Stomach smooth muscle (tissue), 2 donors: Measurements from ENCODE around the gene COL23A1.
"Not testable (repeated sequence)": the region's sequence is repeated elsewhere in the genome, so short reads cannot be mapped to it uniquely, and the experiment has no call there.

Experiments
- H3K27ac ChIP-seq: one replicate; pipeline ENCODE4 v1.7.0; 2013; ENCODE audit warnings: mild to moderate bottlenecking, low read length, inconsistent platforms
- H3K27me3 ChIP-seq, 2 donors: one replicate each; pipeline ENCODE4 v1.7.0; 2013; ENCODE audit warnings: low read length in 2 of 2; ENCODE audit not compliant: insufficient read depth in 2 of 2, control insufficient read depth in 1 of 2
- H3K36me3 ChIP-seq, 2 donors: one replicate each; pipeline ENCODE4 v1.7.0; 2013; ENCODE audit warnings: low read length in 2 of 2; ENCODE audit not compliant: control insufficient read depth in 2 of 2, insufficient read depth in 2 of 2
- H3K4me1 ChIP-seq: one replicate; pipeline ENCODE4 v1.7.0; 2013; ENCODE audit warnings: low read length; ENCODE audit not compliant: control insufficient read depth, insufficient read depth
- H3K4me3 ChIP-seq, 2 donors: one replicate each; pipeline ENCODE4 v1.7.0; 2013; ENCODE audit warnings: low read length in 2 of 2
- H3K9ac ChIP-seq, 2 donors: one replicate each; pipeline ENCODE4 v1.7.0; 2013; ENCODE audit warnings: low read length in 2 of 2, mild to moderate bottlenecking in 1 of 2
- H3K9me3 ChIP-seq, 2 donors: one replicate each; pipeline ENCODE4 v1.7.0; 2013; ENCODE audit warnings: low read length in 2 of 2; ENCODE audit not compliant: control insufficient read depth in 2 of 2
- donor health status: healthy.
- donor health status: Pancreatic carcinoma.

Gene COL23A1

GRCh38 chr5:178375348-178375747 is 214.8 kb downstream of the COL23A1 start:
- Histone ChIP-seq H3K27me3 (no peaks in the 10 kb centered on the region), H3K4me1 (peaks cover 11% of the 10 kb centered on the region), H3K9ac (no peak overlapping the region), H3K4me3 (no peak overlapping the region), H3K36me3 (no peaks in the 10 kb centered on the region), H3K9me3 (no peaks in the 10 kb centered on the region), H3K27ac (no peak overlapping the region)

GRCh38 chr5:178373711-178374110 is 216.5 kb downstream of the COL23A1 start:
- Histone ChIP-seq H3K4me3 (no peak overlapping the region), H3K4me1 (peaks cover 9% of the 10 kb centered on the region), H3K36me3 (no peaks in the 10 kb centered on the region), H3K9ac (no peak overlapping the region), H3K27me3 (no peaks in the 10 kb centered on the region), H3K27ac (no peak overlapping the region), H3K9me3 (no peaks in the 10 kb centered on the region)

GRCh38 chr5:178372142-178372571 is 218.0 kb downstream of the COL23A1 start:
- no peaks in the 10 kb centered on the region for H3K36me3 ChIP-seq
- H3K4me1 ChIP-seq: peaks cover 4% of the 10 kb centered on the region
- H3K27me3 ChIP-seq: no peaks in the 10 kb centered on the region
- H3K9me3 ChIP-seq: no peaks in the 10 kb centered on the region
- H3K27ac ChIP-seq: peak overlapping the region; percentile 41
- peak overlapping the region; percentile 40 to 55 for H3K4me3 ChIP-seq
- peak overlapping the region in 1 of 2 donors; percentile 29 for H3K9ac ChIP-seq

GRCh38 chr5:178371362-178372111 is 218.7 kb downstream of the COL23A1 start:
- H3K4me1 ChIP-seq: peaks cover 4% of the 10 kb centered on the region
- peak overlapping the region; percentile 40 to 55 for H3K4me3 ChIP-seq
- H3K9ac ChIP-seq: peak overlapping the region in 1 of 2 donors; percentile 29
- peak overlapping the region; percentile 41 for H3K27ac ChIP-seq
- no peaks in the 10 kb centered on the region for H3K36me3 ChIP-seq
- peaks cover 0 to 3% of the 10 kb centered on the region in 2 donors for H3K27me3 ChIP-seq
- no peaks in the 10 kb centered on the region for H3K9me3 ChIP-seq

GRCh38 chr5:178370102-178370501 is 220.1 kb downstream of the COL23A1 start:
- Histone ChIP-seq H3K4me3 (no peak overlapping the region), H3K27me3 (peaks cover 0 to 3% of the 10 kb centered on the region in 2 donors), H3K9me3 (no peaks in the 10 kb centered on the region), H3K27ac (no peak overlapping the region), H3K9ac (no peak overlapping the region), H3K4me1 (peaks cover 4% of the 10 kb centered on the region), H3K36me3 (no peaks in the 10 kb centered on the region)

- H3K4me1 ChIP-seq, H3K9ac ChIP-seq, H3K27ac ChIP-seq, H3K36me3 ChIP-seq, H3K27me3 ChIP-seq, H3K9me3 ChIP-seq, H3K4me3 ChIP-seq: not testable (repeated sequence)
Measured at GRCh38 chr5:178369469-178369868, 220.7 kb downstream of the COL23A1 start.

GRCh38 chr5:178368716-178369300 is 221.4 kb downstream of the COL23A1 start:
- peaks cover 0 to 3% of the 10 kb centered on the region in 2 donors for H3K27me3 ChIP-seq
- no peak overlapping the region for H3K4me3 ChIP-seq
- H3K9ac ChIP-seq: no peak overlapping the region
- H3K4me1 ChIP-seq: peaks cover 4% of the 10 kb centered on the region
- no peaks in the 10 kb centered on the region for H3K9me3 ChIP-seq
- H3K27ac ChIP-seq: no peak overlapping the region
- no peaks in the 10 kb centered on the region for H3K36me3 ChIP-seq

- Histone ChIP-seq H3K27ac (no peak overlapping the region), H3K4me3 (no peak overlapping the region), H3K4me1 (peaks cover 4% of the 10 kb centered on the region), H3K27me3 (peaks cover 0 to 3% of the 10 kb centered on the region in 2 donors), H3K9me3 (no peaks in the 10 kb centered on the region), H3K9ac (no peak overlapping the region), H3K36me3 (no peaks in the 10 kb centered on the region)
Measured at GRCh38 chr5:178368274-178368673, 221.9 kb downstream of the COL23A1 start.

- Histone ChIP-seq H3K9me3 (no peaks in the 10 kb centered on the region), H3K4me3 (no peak overlapping the region), H3K27ac (no peak overlapping the region), H3K27me3 (peaks cover 0 to 3% of the 10 kb centered on the region in 2 donors), H3K9ac (no peak overlapping the region), H3K36me3 (no peaks in the 10 kb centered on the region), H3K4me1 (peaks cover 4% of the 10 kb centered on the region)
Measured at GRCh38 chr5:178367736-178368120, 222.5 kb downstream of the COL23A1 start.

GRCh38 chr5:178366998-178367735 is 223.0 kb downstream of the COL23A1 start:
- Histone ChIP-seq H3K4me1 (peaks cover 2% of the 10 kb centered on the region), H3K4me3 (no peak overlapping the region), H3K27ac (no peak overlapping the region), H3K36me3 (no peaks in the 10 kb centered on the region), H3K9me3 (no peaks in the 10 kb centered on the region), H3K9ac (no peak overlapping the region), H3K27me3 (peaks cover 0 to 3% of the 10 kb centered on the region in 2 donors)
